OCI-LY1 (cell line): ENCODE results near the gene PPP1R15B.

Source experiments
- H2AFZ ChIP-seq: fragments of 200-600 bp; sonication (generic), shearing (Covaris generic); 2 replicates; pipeline ENCODE4 v1.6.0; 2014; ENCODE audit warnings: antibody characterized with exemption, mild to moderate bottlenecking, low read length
- H3F3A ChIP-seq: fragments of 200-600 bp; sonication (generic), shearing (Covaris generic); 2 replicates; pipeline ENCODE4 v1.6.0; 2014; ENCODE audit warnings: mild to moderate bottlenecking, antibody characterized with exemption, low read length, moderate library complexity; ENCODE audit not compliant: insufficient read depth
- H3K27ac ChIP-seq: fragments of 200-600 bp; sonication (generic); 2 replicates; pipeline ENCODE4 v1.5.1; 2014; ENCODE audit warnings: low read length, mixed run types, mild to moderate bottlenecking, low read depth; ENCODE audit not compliant: poor library complexity, severe bottlenecking
- H3K27me3 ChIP-seq: fragments of 200-600 bp; sonication (generic); 2 replicates; pipeline ENCODE4 v1.6.0; 2014; ENCODE audit warnings: antibody characterized with exemption, mild to moderate bottlenecking, low read length, moderate library complexity; ENCODE audit not compliant: insufficient read depth
- H3K36me3 ChIP-seq: fragments of 200-600 bp; sonication (generic); 2 replicates; pipeline ENCODE4 v1.6.1; 2014; ENCODE audit warnings: mild to moderate bottlenecking, antibody characterized with exemption, low read length, moderate library complexity, mixed read lengths; ENCODE audit not compliant: insufficient read depth
- H3K4me1 ChIP-seq: fragments of 200-600 bp; sonication (generic); 2 replicates; pipeline ENCODE4 v1.5.1; 2014; ENCODE audit warnings: mild to moderate bottlenecking, low read length, moderate library complexity; ENCODE audit not compliant: insufficient read depth, severe bottlenecking
- H3K4me2 ChIP-seq: fragments of 200-600 bp; sonication (generic), shearing (Covaris generic); 2 replicates; pipeline ENCODE4 v1.6.1; 2014; ENCODE audit warnings: low read length
- H3K4me3 ChIP-seq: fragments of 200-600 bp; sonication (generic); 2 replicates; pipeline ENCODE4 v1.5.1; 2014; ENCODE audit warnings: low read length, low read depth, mild to moderate bottlenecking, mixed read lengths; ENCODE audit not compliant: poor library complexity, severe bottlenecking
- H3K79me2 ChIP-seq: fragments of 200-600 bp; shearing (Covaris generic); 2 replicates; pipeline ENCODE4 v1.6.1; 2016; ENCODE audit warnings: mixed run types, low read length, mixed read lengths; ENCODE audit not compliant: insufficient read depth
- H3K9ac ChIP-seq: fragments of 200-600 bp; sonication (generic), shearing (Covaris generic); 2 replicates; pipeline ENCODE4 v1.6.1; 2014; ENCODE audit warnings: mild to moderate bottlenecking, low read length, mixed read lengths
- H3K9me2 ChIP-seq: fragments of 200-600 bp; sonication (generic), shearing (Covaris generic); 2 replicates; pipeline ENCODE4 v1.6.1; 2014; ENCODE audit warnings: low read depth, mild to moderate bottlenecking, low read length, mixed read lengths
- H3K9me3 ChIP-seq: fragments of 200-600 bp; shearing (Covaris generic); 2 replicates; pipeline ENCODE4 v1.6.1; 2014; ENCODE audit warnings: low read length, mixed read lengths
- H4K20me1 ChIP-seq: fragments of 200-600 bp; sonication (generic), shearing (Covaris generic); 2 replicates; pipeline ENCODE4 v1.6.0; 2016; ENCODE audit warnings: mild to moderate bottlenecking, low read length; ENCODE audit not compliant: insufficient read depth
- EZH2 ChIP-seq: fragments of 200-600 bp; sonication (generic), shearing (Covaris generic); IDR thresholded peaks from 2 replicates; pipeline ENCODE4 v1.8.0; 2017; ENCODE audit warnings: borderline replicate concordance, mixed run types, mild to moderate bottlenecking, antibody characterized with exemption, low read length, moderate library complexity, mixed read lengths
- TF ChIP-seq, protein P1 (sequence below): fragments of 200-600 bp; sonication (generic), shearing (Covaris generic); IDR thresholded peaks from 2 replicates; pipeline ENCODE4 v1.5.1; 2017; ENCODE audit warnings: mild to moderate bottlenecking, antibody characterized with exemption, low read length, moderate library complexity, mixed read lengths

PPP1R15B gene

DNA sequence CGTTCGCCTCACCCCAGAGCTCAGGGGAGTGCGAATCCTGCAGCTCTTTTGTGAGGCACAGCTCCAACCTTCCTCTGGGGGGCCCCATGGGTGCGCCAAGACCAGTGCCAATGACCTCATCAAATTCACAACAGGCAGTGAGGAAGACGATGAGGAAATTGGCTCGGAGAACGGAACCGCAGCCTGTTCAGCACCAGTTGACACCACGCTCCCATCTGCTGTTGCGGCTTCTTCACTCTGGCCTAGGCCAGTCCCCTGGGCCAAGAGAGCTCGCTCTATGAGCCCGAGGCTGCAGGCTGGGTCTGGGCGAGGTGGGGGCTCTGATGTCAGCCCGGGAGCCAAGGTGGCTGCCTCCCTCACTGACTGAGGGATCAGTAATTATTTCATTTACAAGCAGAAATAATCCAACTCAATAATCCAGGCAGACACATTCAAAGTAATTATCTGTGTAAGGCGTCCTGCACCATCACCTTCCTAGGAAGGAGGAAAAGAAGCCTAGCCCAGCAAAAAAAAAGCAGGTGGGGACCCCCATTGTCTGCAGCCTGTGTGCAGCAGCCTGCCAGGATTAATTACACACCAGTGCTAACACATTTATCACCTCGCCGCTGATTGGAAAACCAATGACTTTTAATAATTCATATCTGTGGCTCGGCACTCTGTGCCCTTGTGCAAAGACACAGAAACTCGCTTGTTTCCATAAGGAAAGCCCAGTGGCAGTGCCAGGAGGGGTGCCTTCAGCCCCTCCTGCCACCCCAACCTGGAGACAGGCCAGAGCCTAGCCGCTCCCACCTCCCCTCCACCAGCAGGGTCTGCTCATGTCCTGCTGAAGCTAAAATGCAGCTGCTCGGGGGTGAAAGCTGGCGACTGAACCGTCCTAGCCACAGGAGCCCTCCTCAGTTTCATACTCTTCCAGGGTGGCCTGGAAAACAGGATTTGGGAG lies 53.8 kb downstream of the PPP1R15B start:
- Histone ChIP-seq H3K4me1 (no peaks in the 10 kb centered on the region), H3K9me3 (no peaks in the 10 kb centered on the region), H3F3A (no peaks in the 10 kb centered on the region), H3K27me3 (peaks cover 5% of the 10 kb centered on the region), H3K79me2 (no peaks in the 10 kb centered on the region), H3K4me3 (no peak overlapping the region), H3K9ac (no peak overlapping the region), H3K36me3 (no peaks in the 10 kb centered on the region), H3K27ac (no peak overlapping the region), H4K20me1 (no peaks in the 10 kb centered on the region), H3K9me2 (no peaks in the 10 kb centered on the region), H3K4me2 (no peak overlapping the region), H2AFZ (no peak overlapping the region)
- TF ChIP-seq, protein P1, sequence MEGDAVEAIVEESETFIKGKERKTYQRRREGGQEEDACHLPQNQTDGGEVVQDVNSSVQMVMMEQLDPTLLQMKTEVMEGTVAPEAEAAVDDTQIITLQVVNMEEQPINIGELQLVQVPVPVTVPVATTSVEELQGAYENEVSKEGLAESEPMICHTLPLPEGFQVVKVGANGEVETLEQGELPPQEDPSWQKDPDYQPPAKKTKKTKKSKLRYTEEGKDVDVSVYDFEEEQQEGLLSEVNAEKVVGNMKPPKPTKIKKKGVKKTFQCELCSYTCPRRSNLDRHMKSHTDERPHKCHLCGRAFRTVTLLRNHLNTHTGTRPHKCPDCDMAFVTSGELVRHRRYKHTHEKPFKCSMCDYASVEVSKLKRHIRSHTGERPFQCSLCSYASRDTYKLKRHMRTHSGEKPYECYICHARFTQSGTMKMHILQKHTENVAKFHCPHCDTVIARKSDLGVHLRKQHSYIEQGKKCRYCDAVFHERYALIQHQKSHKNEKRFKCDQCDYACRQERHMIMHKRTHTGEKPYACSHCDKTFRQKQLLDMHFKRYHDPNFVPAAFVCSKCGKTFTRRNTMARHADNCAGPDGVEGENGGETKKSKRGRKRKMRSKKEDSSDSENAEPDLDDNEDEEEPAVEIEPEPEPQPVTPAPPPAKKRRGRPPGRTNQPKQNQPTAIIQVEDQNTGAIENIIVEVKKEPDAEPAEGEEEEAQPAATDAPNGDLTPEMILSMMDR = no peak
- TF ChIP-seq EZH2 = no peak

DNA sequence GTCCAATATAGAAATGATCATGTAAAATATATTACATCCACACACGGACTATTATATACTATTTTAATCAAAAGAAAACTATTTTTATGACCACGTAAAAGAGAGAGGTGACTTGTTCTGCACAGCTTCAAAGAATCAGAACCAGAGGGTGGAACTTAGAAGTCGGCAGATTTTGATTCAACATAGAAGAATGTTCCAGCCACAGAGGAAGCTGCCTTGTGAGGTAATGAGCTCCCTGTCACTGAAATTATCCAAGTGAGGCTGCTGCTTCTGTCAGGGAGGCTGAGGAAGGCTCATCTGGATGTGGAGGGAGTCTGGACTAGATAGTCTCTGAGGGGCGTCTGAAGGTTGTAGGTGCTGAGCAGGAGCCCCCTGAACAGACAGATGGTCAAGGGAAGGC lies 54.6 kb downstream of the PPP1R15B start:
- H3K9me2 ChIP-seq = no peaks in the 10 kb centered on the region
- no peaks in the 10 kb centered on the region for H3K4me1 ChIP-seq
- H3K79me2 ChIP-seq = no peaks in the 10 kb centered on the region
- H3K4me3 ChIP-seq = no peak overlapping the region
- no peak overlapping the region for H2AFZ ChIP-seq
- no peak overlapping the region for H3K27ac ChIP-seq
- TF ChIP-seq EZH2 = no peak
- no peaks in the 10 kb centered on the region for H4K20me1 ChIP-seq
- no peak overlapping the region for H3K9ac ChIP-seq
- H3K4me2 ChIP-seq = no peak overlapping the region
- H3K36me3 ChIP-seq = no peaks in the 10 kb centered on the region
- no peaks in the 10 kb centered on the region for H3F3A ChIP-seq
- peaks cover 5% of the 10 kb centered on the region for H3K27me3 ChIP-seq
- H3K9me3 ChIP-seq = no peaks in the 10 kb centered on the region

DNA sequence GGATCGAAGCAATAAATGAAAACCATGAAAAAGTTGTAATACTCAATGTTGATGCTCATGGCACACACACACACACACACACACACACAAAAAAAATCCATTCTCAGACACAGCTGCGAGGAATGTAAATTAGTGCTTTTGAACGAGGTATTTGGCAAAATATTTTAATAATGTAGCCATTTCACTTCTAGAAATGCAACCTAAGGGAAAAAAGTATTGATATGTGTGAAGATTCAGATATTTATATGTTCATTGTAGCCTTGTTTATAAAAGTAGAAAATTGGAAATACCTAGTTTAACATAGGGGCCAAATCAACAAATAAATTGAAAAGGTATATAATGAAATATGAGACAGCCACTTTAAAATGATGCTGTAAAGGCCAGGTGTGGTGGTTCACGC lies 55.7 kb downstream of the PPP1R15B start:
- no peaks in the 10 kb centered on the region for H3K79me2 ChIP-seq

More for the DNA sequence above, 55.7 kb downstream of the PPP1R15B start:
- TF ChIP-seq, protein P1 = no peak
- no peak for TF ChIP-seq EZH2
- H3K27ac ChIP-seq = no peak overlapping the region
- no peak overlapping the region for H3K4me3 ChIP-seq
- peaks cover 5% of the 10 kb centered on the region for H3K27me3 ChIP-seq
- no peaks in the 10 kb centered on the region for H4K20me1 ChIP-seq
- no peaks in the 10 kb centered on the region for H3K9me3 ChIP-seq
- H3K4me1 ChIP-seq = no peaks in the 10 kb centered on the region
- no peak overlapping the region for H2AFZ ChIP-seq
- H3K36me3 ChIP-seq = no peaks in the 10 kb centered on the region
- no peaks in the 10 kb centered on the region for H3K9me2 ChIP-seq
- H3K4me2 ChIP-seq = no peak overlapping the region
- no peaks in the 10 kb centered on the region for H3F3A ChIP-seq
- no peak overlapping the region for H3K9ac ChIP-seq
